IMR-90 (cell line): ENCODE data around the gene BET1L. TPM values are rescaled to one million over a fixed set of nuclear protein-coding genes. Genes with fewer than 3 reads are reported as not detected.

Source experiments
- ATAC-seq: fragments of 200-7000 bp; cut with Tn5 transposase; 2 replicates; pipeline ENCODE4 v1.9.1; 2020; ENCODE audit warnings: low read depth, mild to moderate bottlenecking, moderate library complexity
- BruUV-seq: library from RNA; stranded (reverse); fragments of 400-500 nt; replicated peaks from 2 replicates; lab custom pipeline; 2021; lab: Mats Ljungman, UMichigan
- CTCF ChIA-PET: fragments of 300-600 bp; formaldehyde crosslinking; extraction: SDS; loops from one replicate; lab custom pipeline; 2021; ENCODE audit warnings: antibody characterized with exemption; lab: Yijun Ruan, JAX
- POLR2A ChIA-PET: fragments of 300-600 bp; sonication (Branson Sonifier 250); formaldehyde crosslinking; loops from one replicate; lab custom pipeline; 2022; ENCODE audit warnings: antibody characterized with exemption; ENCODE audit not compliant: unreplicated experiment; lab: Charles Lee
- DNase-seq: peaks from one replicate; pipeline ENCODE4 v3.0.0; 2013
- H2AFZ ChIP-seq: replicated peaks from 2 replicates; pipeline ENCODE3; 2013; ENCODE audit warnings: low read length, mild to moderate bottlenecking; ENCODE audit not compliant: poor library complexity
- H2AK5ac ChIP-seq: 2 replicates; pipeline ENCODE4 v1.6.1; 2013; ENCODE audit warnings: low read depth, low read length, inconsistent platforms
- H2AK9ac ChIP-seq: replicated peaks from 2 replicates; pipeline ENCODE3; 2013; ENCODE audit warnings: mild to moderate bottlenecking, low read depth, low read length, moderate library complexity; ENCODE audit not compliant: poor library complexity
- H2BK120ac ChIP-seq: 2 replicates; pipeline ENCODE4 v1.6.1; 2013; ENCODE audit warnings: low read depth, low read length, inconsistent platforms
- H2BK15ac ChIP-seq: 3 replicates; pipeline ENCODE4 v1.6.1; 2013; ENCODE audit warnings: low read depth, low read length, inconsistent platforms
- H2BK20ac ChIP-seq: 2 replicates; pipeline ENCODE4 v1.6.1; 2013; ENCODE audit warnings: low read depth, mild to moderate bottlenecking, inconsistent platforms, low read length, moderate library complexity
- H2BK5ac ChIP-seq: 2 replicates; pipeline ENCODE4 v1.6.1; 2013; ENCODE audit warnings: mild to moderate bottlenecking, low read depth, low read length, inconsistent platforms; ENCODE audit not compliant: poor library complexity, severe bottlenecking
- H3K14ac ChIP-seq: replicated peaks from 2 replicates; pipeline ENCODE4 v1.6.1; 2013; ENCODE audit warnings: low read depth, low read length, inconsistent platforms
- H3K18ac ChIP-seq: 2 replicates; pipeline ENCODE4 v1.6.1; 2013; ENCODE audit warnings: low read depth, low read length, control low read depth
- H3K23ac ChIP-seq: 2 replicates; pipeline ENCODE4 v1.6.1; 2013; ENCODE audit warnings: low read depth, low read length, inconsistent platforms
- H3K27ac ChIP-seq: 2 replicates; pipeline ENCODE4 v1.5.1; 2013; ENCODE audit warnings: mild to moderate bottlenecking, control low read depth, low read length; ENCODE audit not compliant: insufficient read depth
- H3K27me3 ChIP-seq: 2 replicates; pipeline ENCODE4 v1.6.1; 2013; ENCODE audit warnings: low read length; ENCODE audit not compliant: control insufficient read depth, insufficient read depth
- H3K36me3 ChIP-seq: 2 replicates; pipeline ENCODE4 v1.6.1; 2013; ENCODE audit warnings: low read length, mixed read lengths; ENCODE audit not compliant: control insufficient read depth, insufficient read depth
- H3K4ac ChIP-seq: 2 replicates; pipeline ENCODE4 v1.6.1; 2013; ENCODE audit warnings: low read depth, low read length, inconsistent platforms
- H3K4me1 ChIP-seq: 2 replicates; pipeline ENCODE4 v1.6.1; 2013; ENCODE audit warnings: low read length, mixed read lengths; ENCODE audit not compliant: control insufficient read depth, insufficient read depth
- H3K4me2 ChIP-seq: 2 replicates; pipeline ENCODE4 v1.6.1; 2013; ENCODE audit warnings: low read depth, mild to moderate bottlenecking, control low read depth, low read length, moderate library complexity
- H3K4me3 ChIP-seq: 2 replicates; pipeline ENCODE4 v1.5.1; 2013; ENCODE audit warnings: low read depth, mild to moderate bottlenecking, control low read depth, low read length, moderate library complexity; ENCODE audit not compliant: insufficient read depth
- H3K56ac ChIP-seq: 2 replicates; pipeline ENCODE4 v1.6.1; 2013; ENCODE audit warnings: low read length, inconsistent platforms; ENCODE audit not compliant: insufficient read depth; ENCODE audit errors: extremely low read depth
- H3K79me1 ChIP-seq, 2 experiments: 2 replicates each; pipeline ENCODE4 v1.6.1; 2013; ENCODE audit warnings: low read length in 2 of 2, inconsistent platforms in 1 of 2, low read depth in 1 of 2
- H3K9ac ChIP-seq: 2 replicates; pipeline ENCODE4 v1.6.1; 2013; ENCODE audit warnings: low read depth, low read length, control low read depth
- H3K9me1 ChIP-seq: 2 replicates; pipeline ENCODE4 v1.6.1; 2013; ENCODE audit warnings: low read length, inconsistent platforms; ENCODE audit not compliant: insufficient read depth
- H3K9me3 ChIP-seq: 2 replicates; pipeline ENCODE4 v1.6.1; 2013; ENCODE audit warnings: low read length; ENCODE audit not compliant: control insufficient read depth, insufficient read depth
- H4K20me1 ChIP-seq: 2 replicates; pipeline ENCODE4 v1.6.1; 2013; ENCODE audit warnings: low read length, inconsistent platforms; ENCODE audit not compliant: insufficient read depth
- H4K5ac ChIP-seq: 2 replicates; pipeline ENCODE4 v1.6.1; 2013; ENCODE audit warnings: mild to moderate bottlenecking, low read depth, low read length, control low read depth
- H4K8ac ChIP-seq, 2 experiments: 2 replicates each; pipeline ENCODE4 v1.6.1; 2013; ENCODE audit warnings: low read depth in 2 of 2, low read length in 2 of 2, control low read depth in 1 of 2, inconsistent platforms in 1 of 2
- H4K91ac ChIP-seq: 2 replicates; pipeline ENCODE4 v1.6.1; 2013; ENCODE audit warnings: low read depth, low read length, inconsistent platforms; ENCODE audit not compliant: insufficient read depth
- BHLHE40 ChIP-seq: fragments of 150-350 bp; IDR thresholded peaks from 2 replicates; pipeline ENCODE4 v1.6.1; 2016; ENCODE audit warnings: mild to moderate bottlenecking, low read depth, low read length
- CHD1 ChIP-seq: IDR thresholded peaks from 2 replicates; pipeline ENCODE4 v1.6.1; 2012; ENCODE audit warnings: low read depth, low read length, improper control_type of control experiment
- FOS ChIP-seq: fragments of 150-350 bp; IDR thresholded peaks from 2 replicates; pipeline ENCODE4 v1.6.1; 2016; ENCODE audit warnings: low read depth, low read length
- MAFK ChIP-seq: IDR thresholded peaks from 2 replicates; pipeline ENCODE4 v1.6.1; 2012; ENCODE audit warnings: low read depth, low read length, improper control_type of control experiment
- MXI1 ChIP-seq: IDR thresholded peaks from 2 replicates; pipeline ENCODE4 v1.6.1; 2012; ENCODE audit warnings: low read depth, mild to moderate bottlenecking, low read length, moderate library complexity, borderline replicate concordance
- NFE2L2 ChIP-seq: fragments of 150-350 bp; IDR thresholded peaks from 2 replicates; pipeline ENCODE4 v1.6.1; 2016; ENCODE audit warnings: low read depth, mild to moderate bottlenecking, low read length
- SMC3 ChIP-seq: fragments of 150-350 bp; IDR thresholded peaks from 2 replicates; pipeline ENCODE4 v1.6.1; 2016; ENCODE audit warnings: low read depth, mild to moderate bottlenecking, antibody characterized with exemption, low read length, moderate library complexity
- WGBS, 2 experiments: methylation state at CpG; one replicate each; pipeline versions ENCODE4 v1.1.5 to v1.1.7; 2013; ENCODE audit warnings: missing lambda C conversion rate in 2 of 2; ENCODE audit not compliant: insufficient read length in 1 of 2; ENCODE audit errors: extremely low coverage in 2 of 2; 5-methylcytosine and 5-hydroxymethylcytosine counted together
- dilution Hi-C: fragments of 300-500 bp; cut with HindIII; formaldehyde crosslinking; loops from one replicate; pipeline ENCODE4 v1.14.3; 2018; ENCODE audit warnings: low sequenced_read_pairs; ENCODE audit not compliant: unreplicated experiment
- in situ Hi-C: fragments of 300-500 bp; cut with MboI; formaldehyde crosslinking; loops from 3 replicates; pipeline ENCODE4 v1.14.3; 2019; ENCODE audit warnings: low sequenced_read_pairs, inconsistent platforms, mixed read lengths
- intact Hi-C: fragments of 100-400 bp; cut with micrococcal nuclease; formaldehyde crosslinking; loops from 2 replicates; pipeline ENCODE4 v1.10.0; 2022
- polyA plus RNA-seq, 3 experiments: library from polyadenylated mRNA; depleted of rRNA; stranded (reverse); fragments of >200 nt; gene quantifications; 2 replicates each; pipeline ENCODE4 v1.2.3, GENCODE V29; 2012; ENCODE audit warnings: low replicate concordance in 1 of 3
- total RNA-seq: library from RNA; depleted of rRNA; stranded (reverse); fragments of >200 nt; gene quantifications from 2 replicates; pipeline ENCODE4 v1.2.3, GENCODE V29; 2012
- TF ChIP-seq, protein P1 (sequence below): fragments of 150-350 bp; IDR thresholded peaks from 2 replicates; pipeline ENCODE4 v1.6.1; 2017; ENCODE audit warnings: mild to moderate bottlenecking, antibody characterized with exemption, low read length, low read depth
- TF ChIP-seq, protein P2 (sequence below): fragments of 150-350 bp; IDR thresholded peaks from 2 replicates; pipeline ENCODE4 v1.6.1; 2016; ENCODE audit warnings: low read depth, mild to moderate bottlenecking, low read length, moderate library complexity, borderline replicate concordance

Gene BET1L
- total and polyA plus RNA-seq, 2 of the 4 experiments (the other 2 are of a cell fraction), result 10.8 to 90.7 TPM

DNA sequence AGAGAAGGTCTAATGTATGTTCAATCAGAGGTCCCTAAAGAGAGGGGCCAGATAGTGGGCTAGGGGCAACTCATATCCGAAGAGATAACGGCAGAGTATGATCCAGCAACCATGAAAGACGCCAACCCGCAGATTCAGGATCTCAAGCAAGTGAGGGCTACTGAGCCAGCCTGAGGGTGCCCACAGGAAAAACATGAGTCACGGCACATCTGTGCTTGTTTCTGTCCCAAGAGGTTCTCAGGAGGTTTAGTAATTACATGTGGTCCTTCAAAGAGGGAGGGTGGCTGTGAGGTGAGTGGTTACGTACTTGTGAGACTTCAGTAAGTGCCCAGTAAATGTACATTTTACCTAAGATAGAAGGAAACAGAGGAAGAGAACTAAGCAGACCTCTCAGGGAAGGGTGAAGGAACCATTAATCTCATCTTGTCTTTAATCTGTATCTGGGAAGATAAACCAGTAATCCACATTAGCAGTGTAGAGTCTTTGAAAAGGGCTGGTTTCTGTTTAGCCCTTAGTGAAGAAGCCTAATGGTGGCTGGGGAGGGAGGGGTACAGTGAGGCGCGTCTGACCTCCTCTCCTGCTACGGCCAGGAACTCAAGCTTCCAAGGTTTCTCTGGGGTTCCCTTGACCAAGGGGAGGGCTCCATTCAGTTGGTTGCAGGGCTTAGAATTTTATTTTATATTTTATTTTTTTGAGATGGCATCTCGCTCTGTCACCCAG lies 18.7 kb upstream of the BET1L start:
- no peak overlapping the region for H3K18ac ChIP-seq
- peaks cover 3% of the 10 kb centered on the region; the same call in 1 of the 2 replicates for H4K20me1 ChIP-seq
- peaks cover 3% of the 10 kb centered on the region; the same call in 1 of the 2 replicates for H3K4me1 ChIP-seq
- H2AK9ac ChIP-seq, result no peak overlapping the region
- TF ChIP-seq BHLHE40 (no peak), SMC3 (no peak), NFE2L2 (no peak), MAFK (no peak), FOS (no peak), MXI1 (no peak), CHD1 (no peak)
- TF ChIP-seq, protein P1, sequence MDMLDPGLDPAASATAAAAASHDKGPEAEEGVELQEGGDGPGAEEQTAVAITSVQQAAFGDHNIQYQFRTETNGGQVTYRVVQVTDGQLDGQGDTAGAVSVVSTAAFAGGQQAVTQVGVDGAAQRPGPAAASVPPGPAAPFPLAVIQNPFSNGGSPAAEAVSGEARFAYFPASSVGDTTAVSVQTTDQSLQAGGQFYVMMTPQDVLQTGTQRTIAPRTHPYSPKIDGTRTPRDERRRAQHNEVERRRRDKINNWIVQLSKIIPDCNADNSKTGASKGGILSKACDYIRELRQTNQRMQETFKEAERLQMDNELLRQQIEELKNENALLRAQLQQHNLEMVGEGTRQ, result no peak
- TF ChIP-seq, protein P2, sequence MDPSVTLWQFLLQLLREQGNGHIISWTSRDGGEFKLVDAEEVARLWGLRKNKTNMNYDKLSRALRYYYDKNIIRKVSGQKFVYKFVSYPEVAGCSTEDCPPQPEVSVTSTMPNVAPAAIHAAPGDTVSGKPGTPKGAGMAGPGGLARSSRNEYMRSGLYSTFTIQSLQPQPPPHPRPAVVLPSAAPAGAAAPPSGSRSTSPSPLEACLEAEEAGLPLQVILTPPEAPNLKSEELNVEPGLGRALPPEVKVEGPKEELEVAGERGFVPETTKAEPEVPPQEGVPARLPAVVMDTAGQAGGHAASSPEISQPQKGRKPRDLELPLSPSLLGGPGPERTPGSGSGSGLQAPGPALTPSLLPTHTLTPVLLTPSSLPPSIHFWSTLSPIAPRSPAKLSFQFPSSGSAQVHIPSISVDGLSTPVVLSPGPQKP, result no peak
- POLR2A ChIA-PET, result no interaction called here
- no peak overlapping the region for H2BK20ac ChIP-seq
- intact Hi-C loops (no loop called here), dilution Hi-C loops (no loop called here), in situ Hi-C loops (loop anchor here (10.0 kb wide), 1 partner anchor 59 kb away; the partner anchor contains the start of gene PGGHG)
- H3K9me1 ChIP-seq, result no peaks in the 10 kb centered on the region
- H2AFZ ChIP-seq, result no peak overlapping the region
- no peak overlapping the region; the same call in 1 of the 2 replicates for H3K23ac ChIP-seq
- H3K4ac ChIP-seq, result no peak overlapping the region
- H3K56ac ChIP-seq, result no peak overlapping the region
- DNase-seq (peak; percentile 50), ATAC-seq (no peak)
- H3K27ac ChIP-seq, result no peak overlapping the region
- H2BK120ac ChIP-seq, result no peak overlapping the region
- no peak overlapping the region for H4K8ac ChIP-seq
- WGBS, 2 experiments, result 100% methylated on average over 2 of the region's 10 CpGs; no CpG with 5 or more reads in 1 of the 2 experiments
- H3K79me1 ChIP-seq, result peaks cover 8 to 29% of the 10 kb centered on the region in 2 experiments; a peak in 3 of 4 replicates
- no peaks in the 10 kb centered on the region for H3K9me3 ChIP-seq
- no TSS peak for BruUV-seq
- H4K91ac ChIP-seq, result no peak overlapping the region
- CTCF ChIA-PET, result no interaction called here
- no peak overlapping the region for H2BK15ac ChIP-seq
- no peak overlapping the region for H3K4me3 ChIP-seq
- no peak overlapping the region for H2AK5ac ChIP-seq
- no peaks in the 10 kb centered on the region for H3K27me3 ChIP-seq
- H3K4me2 ChIP-seq, result no peak overlapping the region
- no peak overlapping the region for H4K5ac ChIP-seq
- no peak overlapping the region for H2BK5ac ChIP-seq
- peaks cover 9% of the 10 kb centered on the region for H3K36me3 ChIP-seq
- H3K9ac ChIP-seq, result no peak overlapping the region
- H3K14ac ChIP-seq, result no peak overlapping the region
